NCI-H1694 treated with DMSO at 0.1 percent for 48 hours (cell line): ENCODE measurements around the gene ATIC.

Experiments used
- DNase-seq: peaks from one replicate; lab custom pipeline; 2025; lab: John Stamatoyannopoulos, UW

Gene ATIC

DNA sequence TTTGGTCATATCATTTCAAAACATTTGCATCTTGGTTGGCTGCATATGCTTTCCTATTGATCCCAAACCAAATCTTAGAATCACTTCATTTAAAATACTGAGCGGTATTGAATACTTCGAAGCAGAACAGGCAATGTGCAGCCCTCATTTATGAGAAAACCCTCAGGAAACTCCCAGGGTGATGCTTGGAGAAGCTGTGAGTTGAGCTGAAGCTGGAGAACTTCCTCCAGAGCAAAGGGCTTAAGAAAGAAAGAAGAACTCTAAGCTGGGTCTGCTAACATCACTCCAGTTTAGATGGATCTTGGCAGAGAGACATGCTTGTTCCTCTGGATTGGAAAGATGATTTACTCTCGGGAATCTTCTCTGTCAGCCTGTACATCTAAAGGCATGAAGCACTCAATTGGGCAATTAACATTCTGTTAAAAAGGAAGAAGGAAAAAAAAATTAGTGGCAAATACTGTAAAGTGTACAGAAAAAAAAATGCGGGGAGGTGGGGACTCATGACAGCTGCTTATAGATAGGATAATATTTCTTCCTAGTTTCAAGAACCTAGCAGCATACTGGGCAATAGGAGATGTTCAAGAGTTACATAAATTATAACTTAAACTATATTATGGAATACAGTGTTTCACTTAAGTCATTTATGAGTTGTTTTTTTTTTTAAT is 49.5 kb downstream of the ATIC start:
- DNase-seq: no peak

DNA sequence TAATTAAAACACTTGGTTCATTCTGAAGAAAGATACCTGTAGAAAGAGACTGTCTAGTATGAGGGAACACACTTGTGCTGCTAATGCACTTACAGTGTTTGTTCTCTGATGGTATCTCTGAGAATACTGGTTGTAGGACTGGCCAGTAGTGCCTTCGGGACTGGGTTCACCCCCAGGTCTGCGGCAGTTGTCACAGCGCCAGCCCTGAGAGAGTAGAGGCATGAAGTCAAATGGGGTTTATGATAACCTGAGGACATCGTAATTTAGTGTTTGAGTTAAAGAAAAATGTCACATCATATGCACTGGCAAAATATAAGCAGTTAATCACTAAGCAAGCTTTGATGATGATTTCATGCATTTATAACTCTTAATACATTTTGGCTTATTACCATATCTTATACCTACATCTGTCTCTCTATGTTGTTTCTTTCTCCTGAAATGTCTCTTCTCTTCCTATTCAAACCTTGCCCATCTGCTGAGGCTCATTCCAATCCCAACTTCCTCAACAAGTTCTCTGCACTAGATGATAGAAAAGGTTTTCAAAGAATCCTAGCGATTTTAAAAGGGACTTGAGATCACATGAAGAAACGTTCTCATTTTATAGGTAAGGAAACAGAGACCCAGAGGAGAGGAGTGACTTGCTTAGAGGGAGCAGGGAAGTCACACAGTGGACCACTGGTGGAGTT is 50.2 kb downstream of the ATIC start:
- no peak for DNase-seq

DNA sequence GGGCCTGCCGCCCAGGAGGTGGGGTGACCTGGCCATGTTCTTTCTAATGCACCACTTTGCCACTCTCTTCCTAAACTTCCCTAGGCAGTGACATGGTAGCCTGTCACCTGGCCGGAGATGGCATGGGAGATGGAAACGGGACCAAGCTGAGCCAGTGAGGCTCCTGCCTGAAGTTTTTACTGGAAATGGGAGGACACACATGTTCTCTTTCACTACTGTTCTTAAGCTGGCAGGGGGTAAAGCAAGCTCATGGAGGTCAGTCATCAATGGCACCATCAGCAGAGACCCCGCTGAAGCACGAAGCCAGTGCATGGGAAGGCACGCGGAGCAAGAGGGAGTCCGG is 50.7 kb downstream of the ATIC start:
- DNase-seq: no peak

DNA sequence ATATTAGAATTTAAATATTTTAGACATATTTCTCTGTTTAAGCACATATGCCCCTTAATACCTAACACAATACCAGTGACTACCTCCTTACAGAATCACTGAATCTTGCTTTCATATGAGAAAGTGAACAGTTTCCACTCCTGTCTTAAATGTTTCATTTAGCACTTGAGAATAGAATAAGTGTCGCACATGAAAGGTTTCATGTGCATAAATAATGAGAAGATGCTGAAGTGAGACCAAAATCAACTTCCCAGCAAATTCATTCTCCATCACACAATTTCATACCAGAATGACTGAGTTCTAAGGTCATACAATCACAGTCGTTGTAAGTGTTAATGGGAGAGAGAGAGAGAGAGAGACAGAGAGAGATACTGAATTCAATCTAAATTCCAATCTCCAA is 51.2 kb downstream of the ATIC start:
- no peak for DNase-seq

DNA sequence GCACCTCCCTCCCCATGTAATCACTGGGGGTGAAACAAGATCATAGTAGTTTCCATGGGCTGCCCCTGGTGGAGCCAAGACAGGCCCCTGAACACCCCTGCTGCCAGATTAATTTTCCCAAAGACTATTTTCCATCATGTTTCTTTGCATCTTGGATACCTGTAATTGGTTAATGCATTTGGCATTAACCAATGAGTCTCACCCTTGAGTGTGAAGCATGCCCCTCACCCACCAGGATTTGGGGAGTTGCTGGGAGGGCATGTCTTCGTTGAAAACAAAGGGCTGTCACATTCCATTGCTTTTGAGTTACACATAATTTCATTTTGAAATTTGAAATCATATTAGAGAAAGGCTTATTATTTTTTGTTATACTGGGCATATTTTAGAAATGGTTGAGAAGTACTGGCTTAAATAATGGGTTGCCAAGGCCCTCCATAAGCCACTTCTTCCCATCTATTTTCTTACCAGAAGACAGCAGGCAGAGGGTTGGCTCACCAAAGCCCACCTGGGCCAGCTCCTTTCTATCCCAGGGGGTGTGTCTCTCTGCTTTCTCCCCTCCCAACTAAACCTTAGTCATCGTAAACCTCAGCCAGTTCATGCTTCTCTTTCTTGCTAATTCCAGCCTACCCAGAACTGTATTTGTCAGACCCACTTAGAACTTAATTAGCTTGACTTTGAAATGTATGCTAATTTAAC is 51.8 kb downstream of the ATIC start:
- no peak for DNase-seq

DNA sequence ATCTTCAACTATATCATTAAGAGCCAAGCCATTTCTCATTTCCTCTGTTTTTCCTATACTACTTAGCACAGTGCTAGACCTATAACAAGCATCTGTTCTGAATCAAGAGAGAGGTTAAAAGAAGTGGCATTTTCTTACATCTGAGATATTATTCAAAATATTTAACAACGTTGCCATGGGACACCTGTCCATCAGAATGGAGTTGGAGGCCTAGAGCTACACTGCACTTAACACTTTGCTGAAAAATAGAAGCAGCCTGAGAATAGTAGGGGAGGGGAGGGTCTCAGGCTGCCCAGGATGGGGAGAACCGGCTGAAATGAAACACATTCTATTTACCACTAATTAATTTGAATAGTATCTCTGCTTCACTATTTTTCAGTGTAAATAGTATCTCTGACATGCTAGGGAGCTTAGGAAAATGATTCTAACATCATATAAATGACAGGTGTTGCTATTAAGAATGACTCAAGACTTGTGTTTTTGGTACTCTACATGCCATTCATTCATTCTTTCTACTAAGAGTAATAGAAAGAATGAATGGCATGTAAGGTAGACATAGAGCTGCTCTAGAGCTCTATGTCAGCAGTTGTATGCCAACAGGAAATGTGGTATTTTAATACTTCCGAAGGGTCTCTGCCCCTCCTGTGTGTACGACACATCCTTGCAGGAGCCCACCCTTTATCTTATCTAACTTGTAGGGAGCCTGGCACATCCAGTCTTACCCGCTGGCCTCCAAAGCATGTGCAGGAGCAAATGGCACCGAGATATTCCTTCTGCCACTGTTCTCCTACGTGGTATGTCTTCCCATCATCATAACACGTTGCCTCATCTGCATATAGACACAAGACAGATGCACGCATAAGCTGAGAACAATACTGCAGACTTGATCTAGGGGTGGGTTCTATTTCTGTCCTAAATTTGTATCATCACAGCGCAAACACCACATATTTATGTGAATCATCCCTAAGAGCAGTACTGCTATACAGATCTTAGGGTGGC is 52.6 kb downstream of the ATIC start:
- no peak for DNase-seq

DNA sequence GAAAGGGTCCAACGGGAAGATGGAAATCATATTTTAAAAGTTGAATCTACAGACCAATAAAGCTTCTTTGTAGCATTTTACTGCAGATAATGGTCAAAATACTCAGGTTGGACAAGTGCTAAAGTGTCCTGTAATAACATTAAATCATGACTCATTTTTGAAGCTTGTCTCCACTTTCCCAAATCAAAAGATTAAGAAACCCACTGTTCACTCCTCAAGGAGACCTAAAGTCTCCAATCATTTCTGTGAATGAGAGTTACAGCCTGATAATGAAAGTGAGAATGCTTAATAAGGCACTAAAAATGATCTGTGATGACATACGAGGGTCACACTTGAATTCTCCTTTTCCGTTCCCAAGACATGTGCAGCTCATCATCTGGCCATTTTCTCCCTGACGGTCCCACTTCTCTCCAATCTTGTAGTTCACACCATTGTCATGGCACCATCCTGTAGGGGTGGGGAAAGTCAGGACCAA is 53.4 kb downstream of the ATIC start:
- DNase-seq: no peak

DNA sequence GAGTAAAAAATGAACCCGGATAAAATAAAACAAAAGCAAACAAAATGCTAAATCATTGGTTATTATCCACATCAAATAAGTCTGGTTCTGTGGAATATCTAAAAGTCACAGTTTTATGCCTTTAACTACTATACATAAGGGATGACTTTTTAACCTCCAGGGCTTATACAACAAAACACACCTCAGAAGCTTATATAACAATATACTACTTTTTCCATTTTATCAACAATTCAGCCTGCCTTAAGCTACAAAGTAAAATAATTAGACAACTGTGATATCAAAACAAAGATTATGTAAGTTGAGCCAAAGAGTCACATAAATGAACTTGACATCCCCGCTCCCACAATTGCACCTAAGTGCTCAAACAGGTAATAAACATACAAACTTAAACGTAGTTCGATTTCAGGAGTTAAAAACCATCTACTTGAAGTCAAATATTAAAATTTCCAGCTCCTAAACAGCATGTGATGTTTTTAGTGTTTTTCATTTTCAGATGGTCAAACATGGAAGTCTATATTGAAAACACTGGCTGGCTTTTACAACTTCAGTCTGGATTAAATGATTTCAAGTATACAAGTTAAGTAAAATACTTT is 54.7 kb downstream of the ATIC start:
- DNase-seq: no peak

DNA sequence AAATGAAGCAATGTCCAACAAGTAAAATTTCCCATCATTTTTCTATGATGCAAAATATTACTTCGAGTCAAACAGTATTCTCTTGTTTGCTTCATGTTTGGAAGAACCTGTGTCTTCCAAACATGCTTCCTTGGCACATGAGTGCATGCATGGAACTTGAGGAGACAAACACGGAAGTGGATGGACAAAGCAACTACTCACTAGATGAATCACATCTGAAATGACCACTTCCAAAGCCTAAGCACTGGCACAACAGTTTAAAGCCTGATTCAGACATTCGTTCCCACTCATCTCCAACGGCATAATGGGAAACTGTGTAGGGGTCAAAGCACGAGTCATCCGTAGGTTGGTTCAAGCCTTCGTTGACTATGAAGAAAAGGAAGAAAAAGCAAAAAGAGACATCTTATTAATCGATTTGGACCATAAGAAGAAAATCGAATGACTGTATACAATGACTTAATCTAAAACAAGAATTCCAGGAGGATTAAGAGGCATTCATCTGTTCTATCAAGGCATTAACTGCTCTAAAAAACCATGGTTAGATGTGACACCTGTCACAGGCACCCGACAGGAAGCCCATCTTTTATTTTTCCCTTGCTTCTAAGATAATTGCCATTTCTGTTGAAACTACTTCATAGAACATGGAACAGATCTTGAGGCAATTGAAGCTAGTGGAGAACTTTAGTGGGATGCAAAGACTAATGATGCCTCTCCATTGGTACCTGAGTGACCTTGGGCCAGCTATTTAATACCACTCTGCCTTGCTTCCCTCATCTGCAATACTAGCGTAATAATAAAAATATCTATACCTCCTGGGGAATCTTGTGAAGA is 56.0 kb downstream of the ATIC start:
- DNase-seq: no peak

DNA sequence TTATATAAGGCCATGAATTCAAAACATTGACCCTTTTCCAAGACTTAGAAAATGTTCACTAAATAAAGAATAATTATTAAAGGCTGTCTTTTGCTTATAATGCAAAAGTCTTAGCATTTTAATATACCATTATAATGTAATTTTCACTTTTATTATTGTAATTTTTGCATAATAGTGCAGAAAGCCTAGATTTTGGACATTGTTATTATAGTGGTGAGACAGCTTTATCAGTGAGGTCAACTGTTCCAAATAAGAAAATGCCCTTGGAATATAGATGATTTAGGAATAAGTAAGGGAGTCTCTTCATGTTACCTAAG is 56.6 kb downstream of the ATIC start:
- DNase-seq: no peak

DNA sequence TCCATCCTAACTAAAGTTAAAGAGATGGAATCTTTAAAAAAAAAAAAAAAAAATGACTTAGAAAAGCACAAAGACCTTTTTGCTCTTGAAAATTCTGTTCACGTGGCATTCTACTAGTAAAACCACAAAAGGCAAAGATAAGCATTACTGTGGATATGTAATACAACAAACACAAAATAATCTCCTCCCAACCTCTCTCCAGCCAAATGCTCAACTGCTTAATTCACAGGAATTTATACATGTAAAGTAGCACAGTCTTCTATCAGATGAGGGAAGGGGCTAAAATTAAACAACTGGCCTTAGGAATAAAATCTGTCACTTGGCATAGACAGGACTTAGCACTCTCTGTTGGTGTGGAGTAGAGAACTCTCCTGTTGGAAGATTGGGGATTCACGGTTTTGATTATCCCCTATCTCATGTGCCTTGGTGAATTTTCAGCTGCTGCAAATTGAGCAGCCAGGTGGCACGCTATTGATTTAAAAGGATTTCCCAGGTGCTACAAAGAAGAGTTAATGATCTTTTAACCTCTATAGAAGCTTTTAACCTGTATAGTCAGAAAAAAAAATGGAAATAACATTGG is 57.4 kb downstream of the ATIC start:
- no peak for DNase-seq

DNA sequence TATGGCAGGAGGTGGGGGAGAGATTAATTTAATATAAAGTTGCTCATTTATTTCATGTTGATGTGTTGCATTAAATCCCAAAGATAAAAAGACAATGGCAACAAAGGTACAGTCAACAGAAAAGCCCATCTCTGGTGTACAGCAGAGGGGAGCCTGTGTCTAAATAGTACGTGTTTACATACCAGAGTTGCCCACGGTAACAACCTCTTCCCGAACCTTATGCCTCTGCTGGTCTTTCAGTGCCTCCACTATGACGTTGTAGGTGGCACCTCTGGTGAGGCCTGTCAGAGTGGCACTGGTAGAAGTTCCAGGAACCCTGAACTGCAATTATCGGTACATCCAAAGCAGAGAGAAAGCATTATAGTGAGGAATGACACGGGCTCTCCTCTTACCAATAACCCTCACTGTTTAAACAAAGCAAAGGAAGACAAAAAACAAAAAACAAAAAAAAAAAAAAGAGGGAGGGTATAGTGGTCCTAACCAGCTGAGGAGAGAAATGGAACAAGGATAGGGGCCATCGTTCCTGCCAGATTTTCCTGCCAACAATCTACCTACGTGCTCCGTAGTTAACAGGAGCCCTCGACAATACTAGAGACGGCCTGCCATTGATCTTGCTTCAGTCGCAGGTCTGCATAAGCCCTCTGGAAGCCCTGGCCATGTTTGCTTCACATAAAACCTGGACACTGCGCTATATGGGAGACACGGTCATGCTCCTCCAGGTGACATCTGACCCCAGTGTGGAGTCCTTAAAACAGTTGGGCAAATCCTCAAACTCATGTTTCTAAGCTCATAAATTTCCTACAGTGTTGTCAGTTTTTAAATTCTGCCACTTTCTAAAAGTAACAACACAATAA is 58.5 kb downstream of the ATIC start:
- no peak for DNase-seq

DNA sequence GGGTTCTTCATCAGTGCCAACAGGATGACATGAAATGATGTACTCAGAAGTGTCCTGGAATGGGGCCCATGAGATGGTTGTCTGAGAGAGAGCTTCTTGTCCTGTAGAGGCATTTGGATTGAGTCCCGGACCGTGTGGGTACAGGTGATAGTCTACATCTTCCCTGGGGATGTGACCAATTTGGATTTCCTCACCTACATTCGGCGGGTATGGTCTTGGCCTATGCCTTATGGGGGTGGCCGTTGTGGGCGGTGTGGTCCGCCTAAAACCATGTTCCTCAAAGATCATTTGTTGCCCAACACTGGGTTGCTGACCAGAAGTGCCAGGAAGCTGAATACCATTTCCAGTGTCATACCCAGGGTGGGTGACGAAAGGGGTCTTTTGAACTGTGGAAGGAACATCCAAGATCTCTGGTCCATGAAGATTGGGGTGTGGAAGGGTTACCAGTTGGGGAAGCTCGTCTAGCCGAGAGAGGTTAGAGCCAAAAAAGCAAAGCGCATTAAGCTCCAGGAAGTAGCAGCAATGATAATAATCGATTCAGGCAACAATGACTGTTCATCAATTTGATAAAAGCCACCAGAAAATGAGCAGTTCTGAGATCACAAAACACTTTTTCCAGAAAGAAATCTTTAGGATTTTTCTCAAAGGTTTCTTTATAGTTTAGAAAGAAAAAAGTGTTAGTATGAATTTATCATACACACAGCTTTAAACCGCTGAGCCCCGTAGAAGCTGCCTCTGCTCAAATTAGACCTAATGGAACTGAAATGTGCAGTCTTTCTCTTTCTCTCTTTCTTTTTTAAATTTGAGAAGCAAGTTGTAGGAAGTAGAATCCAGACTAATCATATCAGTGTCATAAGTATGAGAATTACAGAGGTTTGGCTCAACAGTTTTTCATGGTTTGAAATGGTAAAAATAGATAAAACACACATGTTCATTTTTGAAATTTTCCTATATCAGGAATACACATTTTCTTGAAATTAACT is 60.3 kb downstream of the ATIC start:
- no peak for DNase-seq

DNA sequence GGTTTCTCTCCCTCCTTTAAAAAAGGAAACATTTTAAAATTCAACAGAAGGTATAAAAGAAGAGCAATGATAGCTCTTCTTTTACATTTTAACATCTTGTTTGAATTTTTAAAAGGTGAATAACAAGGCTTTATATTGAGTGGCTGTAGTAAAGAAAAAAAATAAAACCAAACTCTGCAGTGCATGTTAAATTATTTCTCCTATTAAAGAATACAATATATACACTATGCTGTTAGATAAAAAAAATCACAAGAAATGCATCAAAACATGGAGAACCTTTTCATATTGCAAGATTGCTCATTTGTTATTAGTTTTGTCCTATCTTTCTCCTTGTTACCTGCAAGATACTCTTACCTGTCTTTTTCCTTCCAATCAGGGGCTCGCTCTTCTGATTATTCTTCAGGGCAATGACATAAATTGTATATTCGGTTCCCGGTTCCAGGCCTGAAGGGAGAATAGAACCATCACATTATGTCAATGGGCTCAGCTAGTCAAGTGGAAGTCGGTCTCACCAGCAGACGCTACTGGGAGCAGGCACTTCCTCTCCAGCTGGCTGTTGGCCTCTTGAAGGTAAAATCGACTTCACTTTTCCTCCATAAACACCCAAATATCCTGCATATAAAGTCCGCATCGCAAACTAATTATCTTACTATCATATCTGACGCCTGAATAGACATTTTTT is 61.2 kb downstream of the ATIC start:
- no peak for DNase-seq

DNA sequence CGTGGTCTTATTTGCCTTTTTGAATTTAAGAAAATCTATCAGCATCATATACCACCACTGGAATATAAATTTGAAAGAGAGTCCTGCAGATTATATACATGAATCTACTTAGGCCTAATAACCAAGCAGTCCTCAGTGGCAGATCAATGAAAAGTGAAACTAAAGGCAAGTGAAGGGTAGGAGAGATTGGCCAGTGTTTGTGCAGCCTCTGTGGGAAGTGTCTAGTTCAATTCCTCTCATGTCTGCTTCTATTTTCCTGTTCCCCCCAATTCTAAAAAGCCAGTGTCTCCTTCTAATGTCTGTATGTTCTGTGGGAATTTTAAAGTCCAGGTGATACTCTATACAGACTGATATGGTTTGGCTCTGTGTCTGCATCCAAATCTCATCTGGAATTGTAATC is 62.1 kb downstream of the ATIC start:
- DNase-seq: no peak

DNA sequence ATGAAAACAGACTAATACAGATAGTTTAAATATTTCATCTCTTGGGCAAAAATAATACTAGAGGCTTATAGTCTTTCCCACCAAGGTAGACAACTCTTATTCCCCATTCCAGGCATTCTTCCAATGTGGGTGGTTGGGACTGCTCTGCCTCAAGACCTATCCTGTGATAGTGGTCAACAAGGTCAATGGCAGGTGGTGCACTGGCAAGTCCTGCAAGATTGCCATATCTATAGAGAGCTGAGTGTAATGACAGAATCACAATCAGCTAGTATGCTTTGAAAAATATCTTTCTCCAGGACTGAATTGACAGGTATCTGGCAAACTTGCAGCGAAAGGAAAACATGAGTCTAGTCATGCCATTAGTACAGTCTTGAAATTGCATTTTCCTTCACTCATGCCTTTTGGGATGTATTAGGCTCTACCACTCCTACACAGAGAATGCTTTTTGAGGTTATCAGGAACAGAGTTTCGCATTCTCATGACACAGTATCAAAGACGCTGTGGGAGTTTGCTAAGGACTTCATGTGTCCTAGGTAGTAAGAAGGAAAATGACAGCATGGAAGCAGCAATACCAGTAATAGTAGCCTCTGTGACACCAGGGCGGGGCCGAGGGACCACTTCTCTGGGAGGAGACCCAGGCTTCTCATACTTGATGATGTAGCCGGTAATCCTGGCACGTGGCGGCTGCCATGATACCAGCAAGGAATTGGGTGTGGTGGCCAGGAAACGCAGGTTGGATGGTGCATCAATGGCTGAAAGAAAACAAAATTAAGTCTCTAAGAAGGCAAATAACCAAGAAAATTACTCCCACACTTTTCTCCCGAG is 63.0 kb downstream of the ATIC start:
- DNase-seq: no peak

DNA sequence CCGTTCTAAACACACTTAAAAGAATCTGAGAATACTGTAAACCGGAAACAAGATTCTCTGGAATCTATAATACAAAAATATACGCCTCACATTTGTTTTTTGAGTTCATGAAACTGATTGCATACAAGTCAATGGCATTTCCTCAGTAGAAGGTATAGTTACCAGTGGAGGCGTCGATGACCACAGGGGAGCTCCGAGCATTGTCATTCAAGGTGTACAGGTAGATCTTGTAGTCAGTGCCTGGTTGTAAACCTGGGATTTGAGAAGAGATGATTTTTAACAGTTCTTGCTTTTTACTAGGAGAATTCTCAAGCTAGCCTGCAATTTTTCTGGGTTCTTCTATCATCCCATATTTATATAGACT is 63.6 kb downstream of the ATIC start:
- DNase-seq: no peak
